GM23338 (cell line): ENCODE data around the gene ALPP. TPM values are rescaled to one million over a fixed set of nuclear protein-coding genes. Genes with fewer than 3 reads are reported as not detected.
"Not testable (repeated sequence)": the region's sequence is repeated elsewhere in the genome, so short reads cannot be mapped to it uniquely, and the experiment has no call there.

ENCODE experiments used
- ATAC-seq: fragments of 200-7000 bp; cut with Tn5 transposase; 3 replicates; pipeline ENCODE4 v1.9.1; 2020
- DNase-seq: peaks from one replicate; pipeline ENCODE4 v3.0.0-alpha.2; 2015; ENCODE audit warnings: low spot score
- H2AFZ ChIP-seq: fragments of 200-600 bp; sonication (generic); 2 replicates; pipeline ENCODE4 v1.8.0; 2016; ENCODE audit warnings: antibody characterized with exemption, mild to moderate bottlenecking, moderate library complexity
- H3F3A ChIP-seq: fragments of 200-600 bp; sonication (generic); replicated peaks from 2 replicates; pipeline ENCODE4 v1.8.0; 2017; ENCODE audit warnings: antibody characterized with exemption, mixed run types, low read depth
- H3K27ac ChIP-seq: fragments of 200-600 bp; sonication (generic); 2 replicates; pipeline ENCODE4 v1.6.1; 2016; ENCODE audit warnings: low read depth
- H3K27me3 ChIP-seq: fragments of 200-600 bp; sonication (generic); 2 replicates; pipeline ENCODE4 v1.8.0; 2016; ENCODE audit warnings: mild to moderate bottlenecking, mixed run types, moderate library complexity; ENCODE audit not compliant: insufficient read depth
- H3K36me3 ChIP-seq: fragments of 200-600 bp; sonication (generic); 2 replicates; pipeline ENCODE4 v1.8.0; 2016; ENCODE audit warnings: mild to moderate bottlenecking; ENCODE audit not compliant: insufficient read depth
- H3K4me1 ChIP-seq: fragments of 200-600 bp; sonication (generic); 2 replicates; pipeline ENCODE4 v1.8.0; 2016; ENCODE audit warnings: mild to moderate bottlenecking, moderate library complexity; ENCODE audit not compliant: insufficient read depth
- H3K4me2 ChIP-seq: fragments of 200-600 bp; sonication (generic); 2 replicates; pipeline ENCODE4 v1.7.1; 2017; ENCODE audit warnings: mixed run types
- H3K4me3 ChIP-seq: fragments of 200-600 bp; sonication (generic); 2 replicates; pipeline ENCODE4 v1.6.1; 2016; ENCODE audit warnings: mixed run types
- H3K79me2 ChIP-seq: fragments of 200-600 bp; sonication (generic); replicated peaks from 2 replicates; pipeline ENCODE4 v1.8.0; 2017; ENCODE audit warnings: mild to moderate bottlenecking; ENCODE audit not compliant: insufficient read depth
- H3K9me2 ChIP-seq: fragments of 200-600 bp; sonication (generic); 2 replicates; pipeline ENCODE4 v1.8.0; 2017; ENCODE audit not compliant: insufficient read depth
- H4K20me1 ChIP-seq: fragments of 200-600 bp; sonication (generic); replicated peaks from 2 replicates; pipeline ENCODE4 v1.8.0; 2017; ENCODE audit warnings: mild to moderate bottlenecking; ENCODE audit not compliant: insufficient read depth
- H3K27ac Mint-ChIP-seq: 2 replicates; pipeline ENCODE4 v1.8.0; 2020; ENCODE audit warnings: inconsistent platforms, mild to moderate bottlenecking, moderate library complexity, mixed read lengths
- H3K27me3 Mint-ChIP-seq: 3 replicates; pipeline ENCODE4 v1.8.0; 2022; ENCODE audit warnings: low read depth, mild to moderate bottlenecking, moderate library complexity, mixed read lengths, inconsistent platforms; ENCODE audit not compliant: insufficient read depth, poor library complexity
- H3K36me3 Mint-ChIP-seq: 3 replicates; pipeline ENCODE4 v1.8.0; 2021; ENCODE audit warnings: low read depth, mild to moderate bottlenecking, inconsistent platforms, moderate library complexity, mixed read lengths
- H3K4me1 Mint-ChIP-seq: 3 replicates; pipeline ENCODE4 v1.8.0; 2020; ENCODE audit warnings: mild to moderate bottlenecking, inconsistent platforms, mixed read lengths
- H3K4me3 Mint-ChIP-seq: 3 replicates; pipeline ENCODE4 v1.8.0; 2021; ENCODE audit warnings: moderate library complexity, mild to moderate bottlenecking, inconsistent platforms, mixed read lengths
- H3K9me3 Mint-ChIP-seq: 3 replicates; pipeline ENCODE4 v1.8.0; 2020; ENCODE audit warnings: moderate library complexity, mild to moderate bottlenecking, inconsistent platforms, mixed read lengths
- CREB1 ChIP-seq: fragments of 250-450 bp; sonication (Bioruptor Pico); IDR thresholded peaks from 2 replicates; pipeline ENCODE4 v1.5.0; 2020; ENCODE audit warnings: low read depth, mild to moderate bottlenecking, moderate library complexity
- ETS1 ChIP-seq: IDR thresholded peaks from 2 replicates; pipeline ENCODE4 v1.6.1; 2016; ENCODE audit warnings: antibody characterized with exemption
- EZH2 ChIP-seq: fragments of 200-600 bp; sonication (generic); IDR thresholded peaks from one replicate; pipeline ENCODE4 v1.8.0; 2017; ENCODE audit warnings: antibody characterized with exemption, mild to moderate bottlenecking, low read depth; ENCODE audit not compliant: unreplicated experiment
- EZH2phosphoT487 ChIP-seq: fragments of 200-600 bp; sonication (generic); IDR thresholded peaks from one replicate; pipeline ENCODE4 v1.8.1; 2018; ENCODE audit warnings: antibody characterized with exemption; ENCODE audit not compliant: unreplicated experiment
- JUNB ChIP-seq: IDR thresholded peaks from one replicate; pipeline ENCODE4 v1.6.1; 2016; ENCODE audit warnings: antibody characterized with exemption; ENCODE audit not compliant: unreplicated experiment
- NANOG ChIP-seq: IDR thresholded peaks from 2 replicates; pipeline ENCODE4 v1.6.1; 2016; ENCODE audit warnings: antibody characterized with exemption, borderline replicate concordance
- POLR2AphosphoS5 ChIP-seq: IDR thresholded peaks from 2 replicates; pipeline ENCODE4 v1.6.1; 2016; ENCODE audit warnings: antibody characterized with exemption, low read depth
- STAT1 ChIP-seq: IDR thresholded peaks from one replicate; pipeline ENCODE4 v1.6.1; 2016; ENCODE audit warnings: antibody characterized with exemption; ENCODE audit not compliant: unreplicated experiment
- ZNF114 ChIP-seq: fragments of 250-450 bp; sonication (Bioruptor Pico); IDR thresholded peaks from 2 replicates; pipeline ENCODE4 v1.5.0; 2020; ENCODE audit warnings: mild to moderate bottlenecking, moderate library complexity
- ZNF331 ChIP-seq: fragments of 250-450 bp; sonication (Bioruptor Pico); IDR thresholded peaks from 2 replicates; pipeline ENCODE4 v1.5.0; 2020; ENCODE audit warnings: low read depth, mild to moderate bottlenecking, moderate library complexity
- polyA plus RNA-seq: library from polyadenylated mRNA; unstranded; fragments of >200 nt; fragmentation: Nextera tagmentation; extraction: Ambion mirVana; gene quantifications from 2 replicates; pipeline ENCODE4 v1.2.1, GENCODE V29; 2016
- total RNA-seq: library from RNA; depleted of rRNA; stranded (reverse); fragments of >200 nt; shearing (Covaris generic); gene quantifications from 2 replicates; pipeline ENCODE4 v1.2.3, GENCODE V29; 2014
- TF ChIP-seq, protein P1 (sequence below), 2 experiments: fragments of 200-600 bp in 1 of 2; sonication (generic) in 1 of 2; conservative IDR thresholded peaks; 2 replicates each; pipeline versions ENCODE4 v1.5.1 to v1.6.1; 2016 to 2017; ENCODE audit warnings: antibody characterized with exemption in 2 of 2, low read depth in 2 of 2, mild to moderate bottlenecking in 2 of 2, moderate library complexity in 1 of 2
- TF ChIP-seq, protein P2 (sequence below): IDR thresholded peaks from one replicate; pipeline ENCODE4 v1.6.1; 2018; ENCODE audit warnings: antibody characterized with exemption; ENCODE audit not compliant: unreplicated experiment

The ALPP gene
- total and polyA plus RNA-seq, 2 experiments from 2014 or later: 0.28 TPM; not detected in 1

DNA sequence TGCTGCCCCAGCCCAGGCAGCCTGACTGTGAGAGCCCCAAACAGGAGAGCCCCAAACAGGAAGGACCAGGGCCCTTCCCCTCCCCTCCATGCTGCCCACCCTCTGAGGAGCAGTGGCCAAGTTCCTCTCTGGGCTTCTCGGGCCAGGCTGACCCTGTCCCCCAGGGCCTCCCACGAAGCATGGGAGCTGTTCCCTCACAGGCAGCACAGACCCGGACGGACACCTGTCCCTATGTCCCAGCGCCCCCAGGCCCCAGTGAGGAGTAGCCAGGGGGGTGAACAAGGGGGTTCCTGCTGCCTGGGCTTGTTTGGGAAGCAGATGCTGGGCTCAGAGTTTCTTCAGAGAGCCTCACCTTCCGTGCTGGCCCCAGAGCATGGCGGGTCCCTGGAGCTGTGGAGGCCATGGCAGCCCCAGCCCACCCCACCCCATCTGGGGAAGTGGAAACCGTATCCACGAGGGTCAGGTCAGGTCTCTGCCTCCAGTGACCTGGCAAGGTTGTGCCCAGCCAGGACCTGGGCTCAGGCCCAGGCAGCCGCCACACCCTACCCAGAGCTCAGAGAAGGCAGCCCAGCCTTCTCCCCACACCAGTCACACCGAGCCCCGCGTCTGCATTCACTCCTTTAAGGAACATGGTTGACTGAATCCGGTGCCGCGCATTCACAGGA, 40.3 kb upstream of the ALPP start:
- not testable (repeated sequence) for H3K27ac ChIP-seq, ATAC-seq, H3K9me3 Mint-ChIP-seq, H2AFZ ChIP-seq, H3K27ac Mint-ChIP-seq, H3F3A ChIP-seq, H3K4me1 ChIP-seq, H3K4me3 ChIP-seq, H3K79me2 ChIP-seq, H3K4me3 Mint-ChIP-seq, H3K36me3 Mint-ChIP-seq, H3K36me3 ChIP-seq, DNase-seq, H3K4me1 Mint-ChIP-seq, H3K4me2 ChIP-seq, H3K9me2 ChIP-seq, H3K27me3 ChIP-seq, H4K20me1 ChIP-seq
- H3K27me3 Mint-ChIP-seq: peaks cover 11% of the 10 kb centered on the region

- Mint-ChIP-seq H3K27me3 (peaks cover 11% of the 10 kb centered on the region), H3K4me1 (0 out of 3 replicates have a peak, but pooled peaks cover 4% of the 10 kb centered on the region), H3K4me3 (no peak overlapping the region), H3K9me3 (no peaks in the 10 kb centered on the region), H3K27ac (no peak overlapping the region), H3K36me3 (no peaks in the 10 kb centered on the region; the same call in 2 of the 3 replicates)
- Histone ChIP-seq H2AFZ (no peak overlapping the region), H3K4me3 (no peak overlapping the region), H3K4me2 (no peak overlapping the region), H3K79me2 (no peaks in the 10 kb centered on the region), H4K20me1 (no peaks in the 10 kb centered on the region), H3K27ac (no peak overlapping the region), H3K9me2 (no peaks in the 10 kb centered on the region), H3K4me1 (no peaks in the 10 kb centered on the region), H3F3A (no peaks in the 10 kb centered on the region), H3K27me3 (no peaks in the 10 kb centered on the region), H3K36me3 (no peaks in the 10 kb centered on the region)
- no peak for ATAC-seq
- no peak for DNase-seq
- TF ChIP-seq ZNF331: no peak
- no peak for TF ChIP-seq EZH2phosphoT487
- no peak for TF ChIP-seq EZH2
- TF ChIP-seq JUNB: no peak
- TF ChIP-seq POLR2AphosphoS5: no peak
- TF ChIP-seq NANOG: no peak
- TF ChIP-seq ZNF114 (CRISPR knock-in tag): no peak
- TF ChIP-seq, protein P1, sequence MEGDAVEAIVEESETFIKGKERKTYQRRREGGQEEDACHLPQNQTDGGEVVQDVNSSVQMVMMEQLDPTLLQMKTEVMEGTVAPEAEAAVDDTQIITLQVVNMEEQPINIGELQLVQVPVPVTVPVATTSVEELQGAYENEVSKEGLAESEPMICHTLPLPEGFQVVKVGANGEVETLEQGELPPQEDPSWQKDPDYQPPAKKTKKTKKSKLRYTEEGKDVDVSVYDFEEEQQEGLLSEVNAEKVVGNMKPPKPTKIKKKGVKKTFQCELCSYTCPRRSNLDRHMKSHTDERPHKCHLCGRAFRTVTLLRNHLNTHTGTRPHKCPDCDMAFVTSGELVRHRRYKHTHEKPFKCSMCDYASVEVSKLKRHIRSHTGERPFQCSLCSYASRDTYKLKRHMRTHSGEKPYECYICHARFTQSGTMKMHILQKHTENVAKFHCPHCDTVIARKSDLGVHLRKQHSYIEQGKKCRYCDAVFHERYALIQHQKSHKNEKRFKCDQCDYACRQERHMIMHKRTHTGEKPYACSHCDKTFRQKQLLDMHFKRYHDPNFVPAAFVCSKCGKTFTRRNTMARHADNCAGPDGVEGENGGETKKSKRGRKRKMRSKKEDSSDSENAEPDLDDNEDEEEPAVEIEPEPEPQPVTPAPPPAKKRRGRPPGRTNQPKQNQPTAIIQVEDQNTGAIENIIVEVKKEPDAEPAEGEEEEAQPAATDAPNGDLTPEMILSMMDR (conservative IDR thresholded peaks at IDR 0.05; ENCODE audit: low read depth in 2 of 2): no peak
- TF ChIP-seq STAT1: no peak
- TF ChIP-seq, protein P2, sequence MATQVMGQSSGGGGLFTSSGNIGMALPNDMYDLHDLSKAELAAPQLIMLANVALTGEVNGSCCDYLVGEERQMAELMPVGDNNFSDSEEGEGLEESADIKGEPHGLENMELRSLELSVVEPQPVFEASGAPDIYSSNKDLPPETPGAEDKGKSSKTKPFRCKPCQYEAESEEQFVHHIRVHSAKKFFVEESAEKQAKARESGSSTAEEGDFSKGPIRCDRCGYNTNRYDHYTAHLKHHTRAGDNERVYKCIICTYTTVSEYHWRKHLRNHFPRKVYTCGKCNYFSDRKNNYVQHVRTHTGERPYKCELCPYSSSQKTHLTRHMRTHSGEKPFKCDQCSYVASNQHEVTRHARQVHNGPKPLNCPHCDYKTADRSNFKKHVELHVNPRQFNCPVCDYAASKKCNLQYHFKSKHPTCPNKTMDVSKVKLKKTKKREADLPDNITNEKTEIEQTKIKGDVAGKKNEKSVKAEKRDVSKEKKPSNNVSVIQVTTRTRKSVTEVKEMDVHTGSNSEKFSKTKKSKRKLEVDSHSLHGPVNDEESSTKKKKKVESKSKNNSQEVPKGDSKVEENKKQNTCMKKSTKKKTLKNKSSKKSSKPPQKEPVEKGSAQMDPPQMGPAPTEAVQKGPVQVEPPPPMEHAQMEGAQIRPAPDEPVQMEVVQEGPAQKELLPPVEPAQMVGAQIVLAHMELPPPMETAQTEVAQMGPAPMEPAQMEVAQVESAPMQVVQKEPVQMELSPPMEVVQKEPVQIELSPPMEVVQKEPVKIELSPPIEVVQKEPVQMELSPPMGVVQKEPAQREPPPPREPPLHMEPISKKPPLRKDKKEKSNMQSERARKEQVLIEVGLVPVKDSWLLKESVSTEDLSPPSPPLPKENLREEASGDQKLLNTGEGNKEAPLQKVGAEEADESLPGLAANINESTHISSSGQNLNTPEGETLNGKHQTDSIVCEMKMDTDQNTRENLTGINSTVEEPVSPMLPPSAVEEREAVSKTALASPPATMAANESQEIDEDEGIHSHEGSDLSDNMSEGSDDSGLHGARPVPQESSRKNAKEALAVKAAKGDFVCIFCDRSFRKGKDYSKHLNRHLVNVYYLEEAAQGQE: no peak
- no peak for TF ChIP-seq ETS1
- TF ChIP-seq CREB1 (CRISPR knock-in tag): no peak
Observed at GRCh38 chr2:232338759-232339106, 39.8 kb upstream of the ALPP start.
